GM21515 (cell line): ENCODE results near the gene OSBPL10.

ENCODE experiments used
- ATAC-seq: cut with Tn5 transposase; IDR thresholded peaks from one replicate; pipeline ENCODE4 v1.9.1; 2021; ENCODE audit not compliant: unreplicated experiment

OSBPL10 gene

DNA sequence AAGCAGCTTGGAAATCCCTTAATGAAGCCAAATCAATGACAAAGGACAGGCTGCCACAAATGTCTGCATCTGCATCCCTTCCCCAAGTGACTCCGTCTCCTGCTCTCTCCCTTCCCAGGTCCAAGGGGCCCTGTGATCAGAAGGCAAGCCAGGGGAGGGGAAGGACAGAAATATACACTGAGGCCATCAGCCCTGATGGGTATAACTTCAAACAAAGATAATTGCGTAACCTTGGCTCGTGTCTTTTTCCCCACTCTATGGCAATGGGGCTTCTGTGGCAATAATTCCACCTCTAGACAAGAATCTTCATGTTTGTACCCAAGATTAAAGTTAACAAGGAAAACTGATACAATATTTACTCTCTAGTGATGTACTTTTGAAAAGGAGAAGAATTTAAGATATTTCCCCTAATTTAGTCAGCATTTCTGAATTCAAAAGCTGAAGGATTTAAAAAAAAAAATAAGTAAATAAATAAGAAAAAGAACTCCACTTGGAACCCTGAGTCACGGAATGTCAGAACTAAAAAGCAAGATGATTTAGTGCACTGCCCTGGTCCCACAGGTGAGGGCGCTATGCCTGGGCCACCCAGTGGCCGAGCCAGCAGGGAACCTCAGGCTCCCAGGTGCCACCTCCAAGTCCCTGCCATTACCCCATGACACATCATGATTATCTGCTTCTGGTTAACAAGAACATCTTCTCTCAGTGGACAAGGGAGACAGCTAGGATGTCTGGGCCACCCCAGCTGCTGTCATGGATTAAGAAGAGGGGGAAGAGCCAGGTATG, 293.9 kb downstream of the OSBPL10 start:
- no peak for ATAC-seq

DNA sequence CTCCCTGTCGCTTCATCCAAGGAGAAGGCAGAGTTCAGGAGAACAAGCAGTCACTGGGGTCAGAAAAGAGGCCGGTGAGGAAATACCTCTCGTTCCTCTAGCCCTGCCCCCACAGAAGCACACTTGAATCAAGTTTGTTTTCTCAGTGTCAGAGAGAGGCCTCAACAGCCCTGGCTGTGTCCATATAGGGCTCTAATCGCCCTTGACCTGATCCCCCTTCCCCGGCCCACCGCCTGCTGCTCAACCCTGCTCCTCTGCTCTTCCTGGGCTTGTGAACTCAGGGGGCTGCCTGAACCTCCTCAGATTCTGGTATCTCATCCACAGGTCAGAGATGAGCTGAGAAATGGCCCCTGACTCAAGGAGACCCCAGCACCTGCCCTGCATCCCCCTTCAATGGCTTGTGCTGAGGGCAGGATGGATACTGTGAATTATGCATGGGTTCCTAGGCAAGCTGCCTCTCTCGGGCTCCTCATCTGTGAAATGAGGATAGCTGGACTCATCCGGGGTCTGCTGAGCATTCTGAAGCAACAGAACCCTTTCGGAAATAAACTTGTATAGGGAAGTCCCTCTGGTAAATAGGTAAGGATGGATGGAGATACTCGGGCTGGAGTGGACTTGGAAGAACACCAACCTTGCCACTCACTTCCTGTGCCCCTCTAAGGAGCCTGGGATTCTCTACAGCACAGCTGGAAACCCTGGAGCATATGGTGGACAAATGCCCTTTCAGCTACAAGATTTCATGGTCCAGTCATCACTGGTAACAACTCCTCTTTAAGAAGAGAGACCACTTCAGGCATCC, 300.8 kb downstream of the OSBPL10 start:
- ATAC-seq: no peak

DNA sequence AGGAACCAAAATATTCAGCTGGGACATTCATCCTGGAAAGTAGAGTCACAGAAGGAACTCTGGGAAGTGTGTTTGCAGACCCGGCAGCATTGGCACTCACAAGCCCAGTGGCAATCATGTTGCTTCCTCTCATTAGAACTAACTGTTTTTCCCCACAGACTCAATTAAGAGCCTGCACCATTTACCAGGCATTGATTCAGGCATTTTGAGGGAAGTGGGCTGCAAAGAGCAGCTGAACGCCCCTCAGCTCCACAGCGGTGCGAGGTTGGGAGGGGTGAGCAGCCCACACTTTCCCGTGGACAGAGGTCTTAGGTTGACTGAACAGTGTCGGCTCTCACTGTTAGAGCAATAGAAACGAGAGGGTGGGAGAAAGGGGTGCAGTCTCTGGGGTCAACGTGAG, 304.5 kb downstream of the OSBPL10 start:
- ATAC-seq: no peak

DNA sequence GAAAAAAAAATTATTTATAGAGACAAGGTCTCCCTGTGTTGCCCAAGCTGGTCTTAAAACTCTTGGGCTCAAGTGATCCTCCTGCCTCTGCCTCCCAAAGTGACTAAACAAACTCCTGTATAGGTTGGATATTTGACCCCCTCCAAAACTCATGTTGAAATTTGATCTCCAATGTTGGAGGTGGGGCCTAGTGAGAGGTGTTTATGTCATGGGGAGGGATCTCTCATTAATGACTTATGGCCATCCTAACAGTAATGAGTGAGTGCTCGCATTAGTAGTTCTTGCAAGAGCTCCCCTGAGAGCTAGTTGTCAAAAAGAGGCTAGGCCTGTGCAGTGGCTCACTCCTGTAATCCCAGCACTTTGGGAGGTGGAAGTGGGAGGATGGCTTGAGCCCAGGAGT, 307.1 kb downstream of the OSBPL10 start:
- ATAC-seq: no peak

DNA sequence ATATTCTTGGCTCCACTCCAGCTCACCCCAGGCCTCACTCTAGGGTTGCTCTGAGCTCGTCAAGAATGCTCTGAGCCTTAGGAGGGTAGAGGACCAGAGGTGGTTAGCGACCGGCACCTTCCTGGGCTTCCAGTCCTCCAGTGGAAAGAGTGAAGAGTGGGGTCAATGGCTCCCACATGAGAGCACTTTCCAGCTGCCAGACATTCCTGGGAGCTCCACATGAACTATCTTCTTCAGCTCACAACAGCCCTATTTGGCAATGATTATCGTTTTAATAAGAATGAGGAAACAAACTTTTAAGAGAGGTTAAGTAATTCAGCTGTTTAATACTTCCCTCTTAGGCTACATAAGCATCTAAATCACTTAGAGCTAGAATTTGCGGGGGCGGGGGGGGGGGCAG, 309.1 kb downstream of the OSBPL10 start:
- ATAC-seq: no peak

DNA sequence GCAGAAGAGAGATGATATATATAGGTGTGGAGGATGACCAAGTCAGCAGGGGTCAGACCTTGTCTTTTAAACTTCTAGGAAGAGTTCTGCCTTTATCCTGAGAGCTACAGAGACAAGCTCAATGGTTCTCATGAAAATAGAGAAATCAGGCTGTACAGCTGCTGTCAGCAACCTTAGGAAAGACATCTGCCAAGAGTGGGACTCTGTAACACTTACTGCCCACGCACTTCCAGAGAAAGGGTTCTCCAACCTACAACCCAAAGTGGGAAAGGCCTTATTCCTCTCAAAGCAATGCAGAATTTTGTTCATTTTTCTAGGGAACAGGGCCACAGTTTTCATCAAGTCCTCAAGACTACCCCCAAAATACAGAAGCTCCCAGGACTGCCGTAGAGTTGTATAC, 309.6 kb downstream of the OSBPL10 start:
- no peak for ATAC-seq

DNA sequence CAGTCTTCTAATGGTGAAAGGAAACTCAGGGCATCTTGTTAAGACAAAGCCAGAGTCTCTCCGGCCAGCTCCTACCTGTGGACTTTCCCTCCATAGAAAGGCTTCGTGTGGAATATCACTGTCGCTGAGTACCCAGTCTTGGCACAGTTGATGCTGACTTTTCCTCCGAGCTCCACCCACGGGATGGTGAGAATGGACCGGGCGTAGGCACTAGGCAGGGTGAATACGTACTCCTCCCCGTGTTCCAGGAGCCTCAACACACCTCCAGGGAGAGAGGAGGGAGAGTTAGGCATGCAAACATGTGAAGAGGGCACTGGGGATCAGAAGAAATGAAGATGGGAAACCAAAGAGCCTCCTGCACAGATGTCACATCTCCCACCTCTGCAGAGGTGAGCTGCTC, 310.3 kb downstream of the OSBPL10 start:
- no peak for ATAC-seq

DNA sequence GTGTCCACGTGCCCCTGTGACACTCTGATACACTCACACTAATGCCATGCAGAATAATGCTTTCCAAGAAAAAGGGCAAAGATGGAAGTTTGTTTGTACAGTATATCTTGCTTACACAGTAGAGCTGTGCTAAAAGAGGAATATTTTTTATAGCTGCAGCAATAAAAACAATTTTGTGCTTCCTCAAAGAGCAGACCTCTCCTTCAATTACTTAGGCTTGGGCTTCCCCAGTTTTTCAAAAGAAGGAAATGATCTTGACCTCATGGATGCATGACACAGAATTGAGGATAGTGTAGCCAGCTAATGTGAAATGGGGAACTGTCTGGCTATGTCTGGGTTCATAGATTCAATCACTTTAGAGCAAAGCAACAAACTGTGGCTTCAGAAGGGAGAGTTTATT, 310.9 kb downstream of the OSBPL10 start:
- ATAC-seq: no peak

DNA sequence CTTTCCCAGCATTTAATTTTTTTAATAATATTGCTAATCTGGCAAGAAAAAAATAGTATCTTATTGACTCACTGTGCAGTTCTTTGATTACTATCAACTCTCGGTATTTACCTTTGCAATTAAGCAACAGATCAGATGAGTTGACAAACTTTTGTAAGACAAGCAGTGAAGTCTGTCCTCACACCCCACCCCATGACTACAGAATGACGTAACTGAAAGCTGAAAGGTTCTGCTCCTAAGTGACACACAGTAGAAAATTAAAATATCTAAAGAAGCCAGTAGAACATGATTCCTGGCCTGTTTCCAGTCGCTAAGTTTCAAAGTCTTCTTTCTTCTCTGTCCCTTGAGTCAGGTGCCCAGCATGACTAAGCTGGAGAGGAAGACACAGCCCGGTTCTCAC, 312.8 kb downstream of the OSBPL10 start:
- ATAC-seq: no peak

DNA sequence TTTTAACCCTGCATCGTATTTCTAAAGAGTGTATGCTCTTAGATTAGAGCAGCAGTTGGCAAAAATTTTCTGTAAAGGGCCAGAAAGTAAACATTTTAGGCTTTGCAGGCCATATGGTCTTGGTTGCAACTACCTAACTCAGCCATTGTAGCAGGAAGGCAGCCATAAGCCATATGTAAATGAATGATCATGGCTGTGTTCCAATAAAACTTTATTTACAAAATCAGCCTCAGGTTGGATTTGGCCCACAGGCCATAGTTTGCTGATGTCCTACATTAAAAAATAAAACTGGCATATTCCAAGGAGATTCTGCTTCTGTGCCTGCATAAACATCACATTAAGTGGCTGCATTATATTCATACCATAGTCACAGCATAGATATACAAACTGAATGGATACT, 313.5 kb downstream of the OSBPL10 start:
- no peak for ATAC-seq

DNA sequence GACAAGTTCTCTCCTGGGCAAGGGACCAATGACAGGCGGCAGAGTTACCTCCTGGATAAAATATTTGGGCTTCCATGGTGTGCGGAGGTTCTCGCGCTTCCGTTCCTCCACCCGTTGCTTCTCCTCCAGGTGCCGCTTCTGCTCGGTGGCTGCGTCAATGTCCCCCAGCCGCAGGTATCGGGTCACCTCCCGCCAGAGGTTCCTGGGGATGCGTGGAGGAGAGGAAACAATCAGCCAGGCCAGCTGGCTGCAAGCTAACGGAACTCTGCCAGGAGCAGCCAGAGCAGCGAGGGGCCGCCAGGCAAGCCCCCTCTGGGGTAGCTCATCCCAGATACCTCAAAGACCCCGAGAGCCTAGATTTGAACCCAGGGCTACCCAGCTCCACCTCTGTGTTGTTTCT, 317.0 kb downstream of the OSBPL10 start:
- ATAC-seq: no peak

DNA sequence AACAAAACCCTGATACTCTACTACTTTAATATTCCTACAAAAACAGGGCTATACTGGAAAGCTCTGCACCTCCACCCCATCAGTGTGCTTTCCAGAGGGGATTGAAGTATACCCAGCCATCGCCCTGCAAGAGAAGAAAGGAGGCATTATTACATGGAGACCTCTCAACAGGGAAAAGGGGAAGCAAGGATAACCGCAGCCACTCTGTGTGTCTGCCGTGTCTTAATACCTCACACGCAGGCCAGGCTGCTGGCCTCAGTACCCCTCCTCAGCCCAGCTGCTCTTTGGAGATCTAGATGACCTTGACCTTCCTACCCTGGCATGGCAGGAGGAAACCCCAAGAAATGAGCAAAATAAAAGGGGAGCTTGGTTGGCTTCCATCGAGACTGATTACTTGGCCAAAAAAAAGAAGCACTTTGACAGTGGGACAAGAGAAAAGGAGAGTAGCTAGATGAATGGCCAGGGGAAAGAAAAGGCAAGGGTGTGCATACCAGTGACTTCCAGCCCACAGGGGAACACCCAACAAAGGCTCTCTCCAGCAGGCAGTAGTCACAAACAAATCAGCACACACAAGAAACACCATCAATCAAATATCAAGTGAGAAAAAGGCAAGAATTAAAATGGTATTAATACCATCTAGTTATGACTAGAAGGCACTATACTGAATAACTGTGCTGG, 318.9 kb downstream of the OSBPL10 start:
- ATAC-seq: no peak

DNA sequence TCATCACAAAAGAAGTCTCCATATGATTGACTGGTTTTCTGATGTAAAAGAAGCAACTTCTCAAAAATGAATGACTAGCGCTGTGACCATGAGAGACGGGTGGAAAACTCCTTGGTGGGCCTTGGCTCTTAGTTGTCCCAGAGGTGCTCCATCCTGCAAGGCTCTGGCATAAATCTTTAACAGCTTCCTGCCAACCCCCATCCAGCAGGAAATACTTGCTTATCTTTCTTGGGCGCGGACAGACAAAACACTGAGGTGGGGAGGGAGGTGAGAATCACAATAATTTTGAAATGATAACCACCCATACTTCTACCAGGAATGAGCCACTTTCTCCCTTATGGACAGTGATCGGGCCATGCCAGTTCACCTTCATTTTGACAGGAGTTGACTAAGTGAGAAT, 319.8 kb downstream of the OSBPL10 start:
- ATAC-seq: no peak

DNA sequence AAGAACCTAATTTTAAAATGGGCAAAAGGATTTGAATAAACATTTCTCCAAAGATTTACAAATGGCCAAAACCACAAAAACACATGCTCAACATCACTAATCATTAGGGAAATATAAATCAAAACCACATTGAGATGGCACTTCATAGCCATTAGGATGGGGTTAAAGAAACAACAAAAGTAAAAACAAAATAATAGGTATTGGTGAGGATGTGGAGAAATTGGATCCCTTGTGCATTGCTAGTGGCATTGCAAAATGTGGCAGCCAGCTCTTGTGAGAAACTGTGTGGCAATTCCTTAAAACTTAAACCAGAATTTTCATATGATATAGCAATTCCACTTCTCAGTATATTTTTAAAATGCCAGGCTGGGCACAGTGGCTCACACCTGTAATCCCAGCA, 321.8 kb downstream of the OSBPL10 start:
- ATAC-seq: no peak

DNA sequence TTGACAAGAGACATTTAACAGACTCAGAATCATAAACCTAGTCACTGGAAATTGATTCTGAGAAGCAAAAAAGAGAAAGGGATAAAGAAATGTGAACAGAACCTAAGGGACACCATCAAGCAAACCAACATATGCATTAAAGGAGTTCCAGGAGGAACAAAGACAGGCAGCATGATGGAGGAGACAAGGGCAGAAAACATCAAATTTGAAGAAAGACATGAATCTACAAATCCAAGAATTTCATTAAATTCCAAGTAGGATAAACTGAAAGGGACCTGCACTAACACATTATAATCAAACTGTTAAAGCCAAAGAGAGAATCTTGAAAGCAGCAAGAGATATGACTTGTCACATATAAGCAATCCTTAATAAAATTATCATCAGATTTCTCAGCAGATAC, 326.1 kb downstream of the OSBPL10 start:
- no peak for ATAC-seq

DNA sequence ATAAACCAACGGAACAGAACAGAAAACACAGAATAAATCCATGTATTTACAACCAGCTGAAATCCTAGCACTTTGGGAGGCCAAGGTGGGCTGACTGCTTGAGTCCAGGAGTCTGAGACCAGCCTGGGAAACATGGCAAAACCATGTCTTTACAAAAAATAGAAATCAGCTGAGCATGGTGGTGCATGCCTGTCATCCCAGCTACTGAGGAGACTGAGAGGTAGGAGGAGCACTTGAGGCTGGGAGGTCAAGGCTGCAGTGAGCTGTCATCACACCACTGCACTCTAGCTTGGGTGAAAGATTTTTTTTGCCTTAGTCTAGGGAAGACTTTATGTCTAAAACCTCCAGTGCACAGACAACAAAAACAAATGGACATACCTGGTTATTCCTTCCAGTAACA, 327.6 kb downstream of the OSBPL10 start:
- ATAC-seq: no peak

DNA sequence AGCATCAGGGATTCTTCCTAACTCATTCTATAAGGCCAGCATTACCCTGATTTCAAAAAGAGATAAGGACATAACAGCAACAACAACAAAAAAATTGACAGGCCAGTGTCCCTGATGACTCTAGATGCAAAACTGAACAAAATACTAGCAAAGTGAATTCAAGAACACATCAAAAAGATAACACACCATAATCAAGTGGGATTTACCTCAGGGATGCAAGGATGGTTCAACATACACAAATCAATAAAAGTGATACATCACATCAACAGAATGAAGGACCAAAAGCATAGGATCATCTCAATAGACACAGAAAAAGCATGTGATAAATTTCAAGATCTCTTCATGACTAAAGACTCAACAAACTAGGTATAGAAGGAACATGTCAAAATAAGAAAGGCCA, 328.8 kb downstream of the OSBPL10 start:
- ATAC-seq: no peak

DNA sequence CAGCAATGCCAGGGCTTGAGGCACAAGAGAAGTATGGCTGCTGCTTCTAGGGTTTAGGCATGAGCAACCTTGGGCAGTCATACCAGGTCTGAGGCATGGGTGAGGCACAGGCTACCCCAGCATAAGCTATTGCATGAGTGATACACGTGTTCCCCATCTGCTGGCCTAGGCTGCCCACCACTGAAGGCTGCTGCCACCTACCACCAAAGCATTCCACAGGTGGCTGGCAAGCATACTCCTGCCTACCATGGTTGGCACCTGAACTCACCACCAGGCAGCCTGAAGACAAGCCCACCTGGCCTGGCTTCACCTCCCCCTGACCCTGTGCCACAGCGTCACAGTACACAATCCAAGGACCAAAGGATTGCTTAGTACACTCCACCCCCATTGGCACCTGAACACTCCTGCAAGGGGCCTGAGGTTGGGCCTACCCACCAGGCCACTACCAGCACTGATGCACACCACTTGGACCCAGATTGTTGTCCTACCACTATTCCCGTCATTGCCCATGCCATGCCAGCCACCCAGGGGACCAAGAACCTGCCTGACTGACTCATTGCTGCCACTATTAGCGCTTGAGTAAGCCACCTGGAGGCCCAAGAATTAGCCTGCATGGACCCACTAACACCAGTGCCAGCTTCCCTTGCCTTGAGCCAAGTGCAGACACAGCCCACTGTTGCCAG, 332.6 kb downstream of the OSBPL10 start:
- no peak for ATAC-seq

DNA sequence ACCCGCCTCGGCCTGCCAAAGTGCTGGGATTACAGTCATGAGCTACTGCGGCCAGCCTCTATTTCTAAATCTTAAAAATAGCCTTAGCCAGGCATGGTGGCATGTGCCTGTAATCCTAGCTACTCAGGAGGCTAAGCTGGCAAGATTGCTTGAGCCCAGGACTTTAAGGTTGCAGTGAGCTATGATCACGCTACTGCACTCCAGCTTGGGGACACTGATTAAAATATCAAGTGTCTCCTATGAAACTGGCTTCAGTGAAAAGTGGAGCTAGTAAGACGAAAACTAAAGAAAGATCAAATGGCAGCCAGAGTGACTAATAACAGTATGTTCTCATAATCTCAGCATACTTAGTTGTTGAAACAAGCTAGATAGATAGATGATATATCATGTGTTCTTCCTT, 335.8 kb downstream of the OSBPL10 start:
- no peak for ATAC-seq

DNA sequence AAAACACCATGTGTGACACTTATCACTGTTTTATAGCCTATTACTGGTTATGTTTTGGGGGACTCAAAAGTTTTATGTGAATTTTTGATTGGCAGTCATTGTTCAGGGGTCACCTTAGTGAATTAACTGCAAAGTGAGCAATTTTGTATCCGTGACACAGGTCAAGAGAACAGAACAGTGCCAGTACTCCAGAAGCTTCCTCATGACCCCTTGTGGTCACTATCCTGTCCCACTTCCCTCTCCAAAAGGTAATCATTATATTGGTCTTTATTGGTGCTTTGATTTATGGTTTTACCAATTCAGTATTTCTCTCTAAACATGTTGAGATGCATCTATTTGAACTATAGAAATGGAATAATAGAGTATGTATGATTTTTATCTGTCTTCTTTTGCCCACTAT, 341.2 kb downstream of the OSBPL10 start:
- ATAC-seq: no peak

DNA sequence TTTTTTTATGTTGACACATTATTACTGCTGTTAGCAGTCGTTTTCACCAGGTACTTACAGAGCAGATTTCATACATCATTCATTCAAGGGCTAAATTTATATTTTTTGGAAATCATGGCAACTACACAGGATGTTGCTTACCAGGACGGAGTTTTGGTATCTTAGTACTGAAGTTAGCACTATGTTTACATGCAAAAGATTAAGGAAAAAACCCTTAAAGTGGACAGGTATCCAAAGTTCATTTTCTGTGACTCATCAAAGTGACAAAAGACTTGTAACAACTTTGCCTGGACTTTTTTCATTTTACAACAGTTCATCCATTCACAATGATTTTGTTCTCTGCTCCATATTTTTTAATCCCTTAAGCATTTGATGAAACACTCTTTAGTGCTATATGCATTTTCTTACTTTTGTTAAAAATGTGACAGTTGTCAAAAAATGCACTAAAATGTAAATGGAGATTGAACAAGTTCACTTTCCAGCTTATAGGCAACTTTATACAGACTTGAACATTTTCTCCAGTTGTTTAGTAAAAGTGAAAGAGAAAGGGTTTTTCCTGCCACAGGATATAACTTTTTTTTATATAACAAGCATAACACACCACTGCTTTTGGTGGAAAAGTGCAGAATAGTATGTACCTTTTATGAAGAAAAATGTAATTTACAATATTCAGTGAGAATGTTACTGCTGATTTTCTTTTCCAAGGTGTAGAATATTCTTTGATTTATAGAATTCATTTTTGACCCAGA, 344.2 kb downstream of the OSBPL10 start:
- ATAC-seq: no peak
